HG02885 (cell line): ENCODE measurements around the gene PAPLN.

Experiments
- ATAC-seq: cut with Tn5 transposase; IDR thresholded peaks from one replicate; pipeline ENCODE4 v1.9.1; 2021; ENCODE audit warnings: mild to moderate bottlenecking; ENCODE audit not compliant: unreplicated experiment, poor library complexity

PAPLN gene

GRCh38 chr14:73260574-73260973 is 23.3 kb downstream of the PAPLN start:
- ATAC-seq, result no peak

GRCh38 chr14:73261075-73261474 is 23.8 kb downstream of the PAPLN start:
- no peak for ATAC-seq

GRCh38 chr14:73261520-73262426 is 24.5 kb downstream of the PAPLN start:
- ATAC-seq, result no peak

- no peak for ATAC-seq
Measured at GRCh38 chr14:73262427-73263183, 25.3 kb downstream of the PAPLN start.

GRCh38 chr14:73263606-73264005 is 26.3 kb downstream of the PAPLN start:
- no peak for ATAC-seq

- no peak for ATAC-seq
Measured at GRCh38 chr14:73264080-73264884, 27.0 kb downstream of the PAPLN start.

- ATAC-seq, result no peak
Measured at GRCh38 chr14:73264885-73265720, 27.8 kb downstream of the PAPLN start.

- ATAC-seq, result no peak
Measured at GRCh38 chr14:73265721-73266046, 28.4 kb downstream of the PAPLN start.

- ATAC-seq, result no peak
Measured at GRCh38 chr14:73266317-73266716, 29.0 kb downstream of the PAPLN start.

- no peak for ATAC-seq
Measured at GRCh38 chr14:73267474-73267873, 30.2 kb downstream of the PAPLN start.

- peak; percentile 79 for ATAC-seq
Measured at GRCh38 chr14:73269729-73270531, 32.6 kb downstream of the PAPLN start.

GRCh38 chr14:73272393-73272792 is 35.1 kb downstream of the PAPLN start:
- no peak for ATAC-seq

- no peak for ATAC-seq
Measured at GRCh38 chr14:73273799-73274198, 36.5 kb downstream of the PAPLN start.

- ATAC-seq, result no peak
Measured at GRCh38 chr14:73276836-73277235, 39.5 kb downstream of the PAPLN start.

GRCh38 chr14:73277376-73277775 is 40.1 kb downstream of the PAPLN start:
- ATAC-seq, result no peak

- ATAC-seq, result no peak
Measured at GRCh38 chr14:73280903-73281302, 43.6 kb downstream of the PAPLN start.

GRCh38 chr14:73283608-73284379 is 46.5 kb downstream of the PAPLN start:
- no peak for ATAC-seq

GRCh38 chr14:73285979-73286378 is 48.7 kb downstream of the PAPLN start:
- ATAC-seq, result no peak
